HG03457 (cell line): Measurements from ENCODE around the gene JCAD.
"Not testable (repeated sequence)": the region's sequence is repeated elsewhere in the genome, so short reads cannot be mapped to it uniquely, and the experiment has no call there.

Experiments
- ATAC-seq: cut with Tn5 transposase; IDR thresholded peaks from one replicate; pipeline ENCODE4 v1.9.1; 2021; ENCODE audit warnings: moderate number of reproducible peaks; ENCODE audit not compliant: unreplicated experiment

Gene JCAD

GRCh38 chr10:30059209-30060107 is at the start of gene JCAD:
TSS of gene JCAD (minus strand) at chr10:30059586. CDS start at chr10:30047812, 11,774 bp downstream.
- ATAC-seq, result no peak

DNA sequence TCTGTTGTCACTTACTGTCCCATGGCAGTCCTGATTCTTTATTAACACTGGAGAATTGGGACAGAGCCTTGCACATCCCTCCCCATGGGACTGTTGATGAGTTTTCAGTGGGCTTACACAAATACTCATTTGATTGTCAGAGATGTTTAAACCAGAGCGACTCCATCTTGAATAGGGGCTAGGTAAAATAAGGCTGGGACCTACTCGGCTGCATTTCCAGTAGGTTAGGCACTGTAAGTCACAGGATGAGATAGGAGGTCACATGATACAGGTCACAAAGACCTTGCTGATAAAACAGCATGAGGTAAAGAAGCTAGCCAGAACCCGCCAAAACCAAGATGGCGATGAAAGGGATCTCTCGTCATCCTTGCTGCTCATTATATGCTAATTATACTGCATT is 47.6 kb upstream of the JCAD start:
- ATAC-seq, result no peak

- no peak for ATAC-seq
Measured at GRCh38 chr10:30103595-30104320, 44.4 kb upstream of the JCAD start.

- not testable (repeated sequence) for ATAC-seq
Measured at GRCh38 chr10:30099706-30100105, 40.3 kb upstream of the JCAD start.

GRCh38 chr10:30099101-30099500 is 39.7 kb upstream of the JCAD start:
- no peak for ATAC-seq

- ATAC-seq, result no peak
Measured at GRCh38 chr10:30098629-30099028, 39.2 kb upstream of the JCAD start.

DNA sequence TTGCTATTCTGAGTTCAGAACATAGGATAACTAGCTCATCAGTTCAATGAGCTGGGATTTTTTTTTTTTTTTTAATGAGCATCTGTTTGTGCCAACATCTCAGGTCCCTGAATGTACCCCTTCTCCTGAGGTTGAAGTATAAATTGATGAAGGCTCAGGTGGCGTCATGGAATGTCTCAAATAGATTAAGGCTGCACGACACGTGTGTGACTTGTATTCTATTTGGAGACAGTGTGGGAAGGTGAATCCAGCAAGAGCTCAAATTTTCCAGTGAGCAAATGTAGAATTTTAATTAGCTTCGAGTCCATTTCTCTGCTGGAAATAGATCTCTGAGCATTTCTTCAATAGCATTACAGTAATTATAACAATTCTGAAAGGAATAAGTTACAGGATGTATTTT is 37.2 kb upstream of the JCAD start:
- no peak for ATAC-seq

- ATAC-seq, result no peak
Measured at GRCh38 chr10:30095631-30096422, 36.4 kb upstream of the JCAD start.

- ATAC-seq, result no peak
Measured at GRCh38 chr10:30094601-30095000, 35.2 kb upstream of the JCAD start.

- ATAC-seq, result no peak
Measured at GRCh38 chr10:30093303-30093950, 34.0 kb upstream of the JCAD start.

DNA sequence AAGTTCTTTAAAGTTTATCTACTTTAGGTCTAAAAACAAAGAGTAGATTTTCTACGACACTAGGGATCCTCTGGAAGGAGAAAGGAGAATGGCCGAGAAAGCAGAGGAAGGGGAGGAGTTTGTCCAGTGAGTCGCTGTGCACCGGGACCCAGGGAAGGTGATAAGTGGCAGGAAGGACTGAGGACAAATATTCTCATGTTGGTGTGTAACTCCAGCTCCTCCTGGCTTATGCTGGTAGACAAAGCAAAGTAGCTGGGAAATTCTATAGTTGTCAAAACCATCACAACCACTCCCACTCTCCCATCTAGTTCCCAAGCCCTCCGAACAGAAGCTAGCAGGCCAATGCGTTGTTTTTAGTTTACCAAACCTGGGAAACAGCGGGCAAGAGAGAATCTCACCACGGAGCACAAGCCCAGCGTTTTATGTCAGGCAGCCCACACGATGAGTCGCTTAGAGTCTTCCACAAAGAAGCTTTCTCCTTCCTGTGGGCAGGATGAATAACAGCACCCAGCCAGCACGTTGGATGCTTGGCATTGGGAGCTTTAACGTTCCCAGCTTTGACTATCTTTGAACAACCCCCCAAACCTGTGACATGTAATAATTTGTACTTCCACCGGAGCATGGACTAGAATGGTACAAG is 32.9 kb upstream of the JCAD start:
- ATAC-seq, result no peak

DNA sequence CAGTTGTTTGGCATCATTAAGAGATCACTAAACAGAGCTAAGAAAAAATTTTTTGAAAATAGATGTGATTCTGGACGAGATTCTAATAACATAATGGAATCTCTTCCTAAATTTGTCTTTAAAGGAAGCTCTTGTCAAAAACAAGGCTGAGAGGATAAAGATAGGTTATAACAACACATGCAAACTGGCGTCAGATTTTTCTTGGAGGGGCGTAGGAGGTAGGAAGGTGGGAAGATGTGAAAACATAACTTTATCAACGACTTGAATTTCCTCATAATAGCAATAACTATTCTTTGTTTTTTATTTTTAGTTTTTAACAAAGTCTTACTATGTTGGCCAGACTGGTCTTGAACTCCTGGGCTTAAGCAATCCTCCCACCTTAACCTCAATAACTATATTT is 31.8 kb upstream of the JCAD start:
- ATAC-seq, result no peak

DNA sequence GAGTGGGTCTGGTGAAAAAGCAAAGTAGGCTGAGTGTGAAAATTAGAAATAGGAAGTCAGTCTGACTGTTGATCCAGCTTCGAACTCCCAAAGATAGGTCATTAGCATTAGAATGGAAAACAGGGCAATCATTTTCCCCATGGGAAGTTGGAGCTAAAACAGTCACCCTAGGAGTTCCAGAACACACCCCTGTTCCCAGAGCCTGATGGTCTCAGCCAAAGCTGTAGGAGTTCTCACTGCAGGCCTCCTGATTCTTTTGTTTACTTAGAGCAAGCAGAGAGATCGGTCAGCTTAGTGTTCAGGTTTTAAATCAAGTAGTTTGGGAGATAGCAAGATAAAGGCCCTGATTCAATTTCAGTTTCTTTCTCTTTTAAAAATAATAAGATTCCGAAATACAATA is 28.8 kb upstream of the JCAD start:
- no peak for ATAC-seq

- no peak for ATAC-seq
Measured at GRCh38 chr10:30083934-30084333, 24.5 kb upstream of the JCAD start.

DNA sequence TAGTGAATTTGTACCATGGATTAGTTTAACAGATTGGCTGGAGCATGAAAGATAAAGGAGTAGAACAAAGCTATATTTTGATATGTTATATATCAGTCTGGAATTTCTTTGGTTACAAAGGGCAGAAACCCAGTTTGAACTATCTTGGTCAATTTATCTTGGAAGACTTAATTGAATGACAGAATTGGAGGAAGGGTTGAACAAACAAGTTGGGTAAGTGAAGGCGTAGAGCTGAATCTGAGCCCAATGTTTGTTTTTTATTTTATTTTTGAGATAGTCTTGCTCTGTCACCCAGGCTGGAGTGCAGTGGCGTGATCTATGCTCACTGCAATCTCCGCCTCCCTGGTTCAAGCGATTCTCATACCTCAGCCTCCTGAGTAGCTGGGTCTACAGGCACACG is 21.8 kb upstream of the JCAD start:
- no peak for ATAC-seq

DNA sequence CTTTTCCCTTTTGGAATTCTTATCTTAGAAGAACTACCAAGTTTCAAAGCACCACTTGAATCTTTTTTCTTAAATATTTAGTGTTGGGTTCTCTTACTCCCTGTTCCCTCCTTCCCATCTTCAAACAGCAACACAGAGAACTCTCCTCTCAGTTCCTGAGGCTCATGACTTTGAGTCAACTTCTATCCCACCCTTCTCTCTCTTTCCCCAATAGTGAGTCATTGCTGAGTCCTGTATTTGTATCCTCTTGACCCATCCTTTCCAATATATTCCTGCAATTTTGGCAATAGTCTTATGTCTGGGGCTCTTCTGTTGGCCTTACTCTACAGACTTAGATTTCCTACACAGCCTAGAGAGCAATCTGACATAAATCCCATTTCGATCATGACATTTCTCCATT is 20.8 kb upstream of the JCAD start:
- ATAC-seq, result no peak

DNA sequence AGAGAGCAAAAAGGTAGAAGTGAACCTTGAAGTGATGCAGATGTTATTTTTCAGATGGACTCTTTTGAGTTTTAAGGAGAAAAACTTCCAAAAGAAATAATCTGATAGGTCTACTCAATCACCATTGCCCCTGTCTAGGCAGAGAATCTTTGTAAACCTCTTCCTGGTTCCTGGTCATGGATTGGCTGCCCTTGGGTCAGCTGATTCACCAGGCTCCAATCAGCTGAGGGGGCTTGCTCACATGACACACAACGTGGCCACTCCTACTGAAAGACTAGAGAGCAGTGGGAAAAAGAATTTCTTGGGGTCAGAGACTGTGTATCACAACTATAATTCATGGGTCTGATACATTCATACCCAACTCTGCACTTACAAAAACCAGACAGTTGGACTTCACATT is 20.0 kb upstream of the JCAD start:
- no peak for ATAC-seq

DNA sequence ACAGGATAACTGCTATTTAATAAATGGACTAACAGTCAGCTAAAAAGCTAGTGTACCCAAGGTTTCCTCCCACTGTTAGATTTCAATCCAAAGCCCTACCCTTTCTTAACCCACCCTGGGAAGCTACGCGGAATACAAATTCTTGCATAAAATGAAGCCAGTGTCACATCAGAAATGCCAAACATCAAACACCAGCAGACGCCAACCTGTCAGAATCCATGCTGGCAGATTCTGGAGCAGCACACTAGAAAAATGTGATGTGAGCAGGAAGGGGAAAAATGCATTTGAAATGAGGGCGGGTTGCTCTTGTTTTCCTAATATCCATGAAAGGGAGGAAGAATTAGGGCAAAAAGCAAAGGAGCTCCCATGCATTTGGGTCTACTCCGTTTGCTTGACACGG is 16.1 kb upstream of the JCAD start:
- ATAC-seq, result no peak

DNA sequence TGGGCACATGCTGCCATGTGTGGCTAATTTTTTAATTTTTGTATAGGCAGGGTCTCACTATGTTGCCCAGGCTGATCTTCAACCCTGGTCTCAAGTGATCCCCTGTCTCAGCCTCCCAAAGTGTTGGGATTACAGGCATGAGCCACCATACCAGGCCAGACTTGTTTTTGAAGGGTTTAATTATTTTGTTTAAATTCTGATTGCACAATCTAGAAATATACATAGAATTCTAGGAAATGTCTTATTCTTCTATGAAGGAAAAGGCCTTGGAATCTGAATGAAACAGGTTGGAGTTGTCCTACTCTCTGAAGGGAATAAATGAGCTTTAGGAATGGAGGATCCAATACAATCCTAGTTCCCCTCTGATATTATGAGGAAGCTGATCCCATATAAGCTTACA is 15.5 kb upstream of the JCAD start:
- ATAC-seq, result no peak

GRCh38 chr10:30074090-30074489 is 14.7 kb upstream of the JCAD start:
- ATAC-seq, result no peak

DNA sequence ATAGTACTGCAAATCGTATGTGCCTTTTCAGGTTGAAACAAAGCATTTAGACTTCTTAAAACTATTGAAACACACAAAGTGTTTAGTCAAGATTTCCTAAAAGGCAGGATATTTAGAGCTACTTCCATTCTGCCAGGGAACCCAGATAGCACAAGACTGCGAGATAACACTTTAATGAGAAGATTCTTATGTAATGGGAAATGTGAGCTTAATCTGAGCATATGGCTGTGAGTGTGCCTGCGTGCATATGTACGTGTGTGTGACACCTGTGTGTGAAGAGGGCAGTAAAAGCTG is 14.3 kb upstream of the JCAD start:
- no peak for ATAC-seq
